Measurements from ENCODE around the gene PLOD1. TPM values are rescaled to one million over a fixed set of nuclear protein-coding genes. Genes with fewer than 3 reads are reported as not detected.
"Not testable (repeated sequence)": the region's sequence is repeated elsewhere in the genome, so short reads cannot be mapped to it uniquely, and the experiment has no call there.

The PLOD1 gene
- total RNA-seq, 1 donor from 2014 or later = 80.7 TPM

DNA sequence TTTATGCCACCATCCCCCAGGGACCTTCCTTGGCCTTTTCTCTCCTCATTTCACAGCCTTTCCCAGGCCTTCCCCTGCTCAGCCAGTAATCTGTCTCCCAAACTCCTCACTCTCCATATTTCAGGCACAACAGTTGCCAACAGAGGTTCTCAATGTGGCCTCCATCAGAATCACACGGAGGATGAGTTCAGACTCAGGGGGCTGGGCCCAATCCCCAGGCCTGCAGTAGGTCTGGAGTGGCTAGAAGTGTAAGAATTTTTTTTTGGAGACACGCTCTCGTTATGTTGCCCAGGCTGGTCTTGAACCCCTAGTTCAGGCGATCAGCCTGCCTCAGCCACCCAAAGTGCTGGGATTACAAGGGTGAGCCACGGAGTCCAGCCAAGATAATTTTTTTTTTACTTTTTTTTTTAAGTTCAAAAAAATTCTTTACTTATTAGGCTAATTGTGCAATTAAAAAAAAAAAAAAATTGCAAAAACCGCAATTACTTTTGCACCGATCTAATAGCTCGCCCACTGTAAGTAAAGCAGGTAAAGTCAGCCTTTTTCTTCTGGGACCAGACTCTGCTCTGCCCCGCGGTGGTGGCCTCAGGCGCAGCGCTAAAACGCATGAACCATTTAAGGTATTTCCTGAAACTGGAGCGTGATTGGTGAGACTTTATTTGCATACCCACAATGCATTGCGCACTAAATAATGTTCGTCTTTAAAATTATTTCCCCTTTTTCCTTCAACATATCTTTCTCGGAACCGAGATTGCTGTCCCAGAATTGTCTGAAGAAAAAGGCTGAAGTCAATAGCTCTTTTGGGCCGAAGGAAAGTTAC lies 27.0 kb upstream of the PLOD1 start:
- Mint-ChIP-seq H3K27ac (peak overlapping the region; percentile 100), H3K27me3 (no peaks in the 10 kb centered on the region), H3K4me3 (ENCODE audit: low read depth) (peak overlapping the region; percentile 77), H3K4me1 (ENCODE audit: low read depth) (peaks cover 6% of the 10 kb centered on the region), H3K36me3 (ENCODE audit: insufficient read depth) (no peaks in the 10 kb centered on the region), H3K9me3 (ENCODE audit: low read depth) (no peaks in the 10 kb centered on the region)
- DNase-seq (ENCODE audit: low spot score, unreplicated experiment) = peak; percentile 85
- peak; percentile 76 for TF ChIP-seq CTCF (IDR thresholded peaks at IDR 0.05; ENCODE audit: unreplicated experiment)

GRCh38 chr1:11908095-11908675 lies 26.3 kb upstream of the PLOD1 start:
- DNase-seq (ENCODE audit: low spot score, unreplicated experiment) = no peak
- Mint-ChIP-seq H3K27ac (peak overlapping the region; percentile 100), H3K27me3 (no peaks in the 10 kb centered on the region), H3K9me3 (ENCODE audit: low read depth) (no peaks in the 10 kb centered on the region), H3K4me1 (ENCODE audit: low read depth) (peaks cover 6% of the 10 kb centered on the region), H3K4me3 (ENCODE audit: low read depth) (peak overlapping the region; percentile 77), H3K36me3 (ENCODE audit: insufficient read depth) (no peaks in the 10 kb centered on the region)
- TF ChIP-seq CTCF (IDR thresholded peaks at IDR 0.05; ENCODE audit: unreplicated experiment) = no peak

DNA sequence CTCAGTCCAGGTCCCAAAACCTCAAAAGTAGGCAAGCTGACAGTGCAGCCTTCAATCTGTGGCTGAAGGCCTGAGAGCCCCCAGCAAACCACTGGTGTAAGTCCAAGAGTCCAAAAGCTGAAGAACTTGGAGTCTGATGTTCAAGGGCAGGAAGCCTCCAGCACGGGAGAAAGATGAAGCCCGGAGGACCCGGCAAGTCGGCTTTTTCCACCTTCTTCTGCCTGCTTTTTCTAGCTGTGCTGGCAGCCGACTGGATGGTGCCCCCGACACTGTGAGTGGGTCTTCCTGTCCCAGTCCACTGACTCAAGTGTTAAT lies 23.6 kb upstream of the PLOD1 start:
- DNase-seq (ENCODE audit: low spot score, unreplicated experiment); H3K9me3 Mint-ChIP-seq (ENCODE audit: low read depth); H3K4me1 Mint-ChIP-seq (ENCODE audit: low read depth); H3K4me3 Mint-ChIP-seq (ENCODE audit: low read depth); H3K36me3 Mint-ChIP-seq (ENCODE audit: insufficient read depth); H3K27me3 Mint-ChIP-seq: not testable (repeated sequence)
- H3K27ac Mint-ChIP-seq = peak overlapping the region; percentile 100

DNA sequence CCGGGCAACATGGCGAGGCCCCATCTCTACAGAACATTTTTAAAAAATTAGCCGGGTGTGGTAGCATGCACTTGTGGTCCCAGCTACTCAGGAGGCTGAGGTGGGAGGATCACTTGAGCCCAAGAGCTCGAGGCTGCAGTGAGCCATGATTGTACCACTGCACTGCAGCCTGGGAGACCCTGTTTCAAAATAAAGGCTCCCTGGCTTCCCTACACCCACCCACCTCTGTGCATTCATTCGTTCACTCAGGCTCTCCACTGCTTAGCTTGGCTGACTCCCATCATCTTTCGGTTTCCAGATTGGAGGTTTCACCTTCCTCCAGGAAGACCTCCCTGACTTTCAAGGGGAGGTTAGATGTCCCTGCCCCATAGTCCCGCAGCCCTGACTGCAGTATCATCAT lies 22.5 kb upstream of the PLOD1 start:
- DNase-seq (ENCODE audit: low spot score, unreplicated experiment) = no peak
- no peaks in the 10 kb centered on the region for H3K9me3 Mint-ChIP-seq (ENCODE audit: low read depth)
- H3K4me1 Mint-ChIP-seq (ENCODE audit: low read depth) = peaks cover 6% of the 10 kb centered on the region
- H3K27me3 Mint-ChIP-seq = no peaks in the 10 kb centered on the region
- no peak overlapping the region for H3K4me3 Mint-ChIP-seq (ENCODE audit: low read depth)
- H3K36me3 Mint-ChIP-seq (ENCODE audit: insufficient read depth) = no peaks in the 10 kb centered on the region
- TF ChIP-seq CTCF (IDR thresholded peaks at IDR 0.05; ENCODE audit: unreplicated experiment) = no peak
- no peak overlapping the region for H3K27ac Mint-ChIP-seq

DNA sequence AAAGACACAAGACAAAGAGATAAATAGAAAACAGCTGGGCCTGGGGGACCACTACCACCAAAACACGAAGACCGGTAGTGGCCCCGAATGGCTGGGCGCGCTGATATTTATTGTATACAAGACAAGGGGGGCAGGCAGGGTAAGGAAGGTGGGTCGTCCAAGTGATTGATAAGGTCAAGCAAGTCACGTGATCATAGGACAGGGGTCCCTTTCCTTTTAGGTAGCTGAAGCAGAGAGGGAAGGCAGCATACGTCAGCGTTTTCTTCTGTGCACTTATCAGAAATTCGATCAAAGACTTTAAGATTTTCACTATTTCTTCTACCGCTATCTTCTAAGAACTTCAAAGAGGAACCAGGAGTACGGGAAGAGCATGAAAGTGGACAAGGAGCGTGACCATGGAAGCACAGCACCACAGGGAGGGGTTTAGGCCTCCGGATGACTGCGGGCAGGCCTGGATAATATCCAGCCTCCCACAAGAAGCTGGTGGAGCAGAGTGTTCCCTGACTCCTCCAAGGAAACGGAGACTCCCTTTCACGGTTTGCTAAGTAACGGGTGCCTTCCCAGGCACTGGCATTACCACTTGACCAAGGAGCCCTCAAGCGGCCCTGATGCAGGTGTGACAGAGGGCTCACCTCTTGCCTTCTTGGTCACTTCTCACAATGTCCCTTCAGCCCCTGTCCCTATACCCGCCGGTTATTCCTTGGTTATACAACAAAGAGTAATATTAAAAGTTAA lies 21.9 kb upstream of the PLOD1 start:
- H3K27ac Mint-ChIP-seq; H3K9me3 Mint-ChIP-seq (ENCODE audit: low read depth); H3K36me3 Mint-ChIP-seq (ENCODE audit: insufficient read depth); H3K27me3 Mint-ChIP-seq; H3K4me3 Mint-ChIP-seq (ENCODE audit: low read depth); H3K4me1 Mint-ChIP-seq (ENCODE audit: low read depth); DNase-seq (ENCODE audit: low spot score, unreplicated experiment): not testable (repeated sequence)

DNA sequence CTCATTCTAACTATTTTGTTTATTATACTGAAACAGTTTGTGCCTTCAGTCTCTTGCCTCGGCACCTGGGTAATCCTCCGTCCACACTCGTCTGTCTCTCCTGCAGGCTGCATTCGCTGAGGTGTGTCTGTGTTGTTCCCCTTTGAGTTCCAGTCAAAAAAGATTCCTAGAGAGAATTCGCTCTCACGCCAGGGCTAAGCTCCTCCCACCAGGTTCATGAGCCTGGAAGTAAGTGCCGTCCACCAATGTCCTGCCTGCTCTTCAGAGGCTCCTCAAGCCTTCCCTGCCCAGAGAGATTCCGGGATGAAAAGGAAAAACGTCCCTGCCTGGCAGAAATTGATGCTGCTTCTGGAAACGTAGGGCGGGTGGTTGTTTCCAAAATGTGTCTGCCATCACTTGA lies 21.2 kb upstream of the PLOD1 start:
- DNase-seq (ENCODE audit: low spot score, unreplicated experiment) = no peak
- H3K4me3 Mint-ChIP-seq (ENCODE audit: low read depth) = no peak overlapping the region
- no peak for TF ChIP-seq CTCF (IDR thresholded peaks at IDR 0.05; ENCODE audit: unreplicated experiment)
- H3K27ac Mint-ChIP-seq = no peak overlapping the region
- no peaks in the 10 kb centered on the region for H3K27me3 Mint-ChIP-seq
- no peaks in the 10 kb centered on the region for H3K36me3 Mint-ChIP-seq (ENCODE audit: insufficient read depth)
- H3K4me1 Mint-ChIP-seq (ENCODE audit: low read depth) = peaks cover 6% of the 10 kb centered on the region
- H3K9me3 Mint-ChIP-seq (ENCODE audit: low read depth) = no peaks in the 10 kb centered on the region
